GM13977 (cell line): ENCODE results near the gene HCFC1R1.
A peak's percentile ranks its signal among the peaks of the same experiment; 100 is the strongest.

Experiments used
- DNase-seq: peaks from one replicate; pipeline ENCODE4 v3.0.0; 2012; ENCODE audit warnings: low spot score
- CTCF ChIP-seq: IDR thresholded peaks from 2 replicates; pipeline ENCODE4 v1.5.1; 2012; ENCODE audit warnings: mild to moderate bottlenecking, control low read depth; ENCODE audit not compliant: insufficient read depth; ENCODE audit errors: extremely low read depth, missing control alignments
- in situ Hi-C: fragments of 300-500 bp; cut with MboI; formaldehyde crosslinking; loops from one replicate; pipeline ENCODE4 v1.12.0; 2022; ENCODE audit warnings: low sequenced_read_pairs, low pct_unique_long_range_greater_than_20kb, mixed read lengths, inconsistent platforms; ENCODE audit not compliant: unreplicated experiment

HCFC1R1 gene

DNA sequence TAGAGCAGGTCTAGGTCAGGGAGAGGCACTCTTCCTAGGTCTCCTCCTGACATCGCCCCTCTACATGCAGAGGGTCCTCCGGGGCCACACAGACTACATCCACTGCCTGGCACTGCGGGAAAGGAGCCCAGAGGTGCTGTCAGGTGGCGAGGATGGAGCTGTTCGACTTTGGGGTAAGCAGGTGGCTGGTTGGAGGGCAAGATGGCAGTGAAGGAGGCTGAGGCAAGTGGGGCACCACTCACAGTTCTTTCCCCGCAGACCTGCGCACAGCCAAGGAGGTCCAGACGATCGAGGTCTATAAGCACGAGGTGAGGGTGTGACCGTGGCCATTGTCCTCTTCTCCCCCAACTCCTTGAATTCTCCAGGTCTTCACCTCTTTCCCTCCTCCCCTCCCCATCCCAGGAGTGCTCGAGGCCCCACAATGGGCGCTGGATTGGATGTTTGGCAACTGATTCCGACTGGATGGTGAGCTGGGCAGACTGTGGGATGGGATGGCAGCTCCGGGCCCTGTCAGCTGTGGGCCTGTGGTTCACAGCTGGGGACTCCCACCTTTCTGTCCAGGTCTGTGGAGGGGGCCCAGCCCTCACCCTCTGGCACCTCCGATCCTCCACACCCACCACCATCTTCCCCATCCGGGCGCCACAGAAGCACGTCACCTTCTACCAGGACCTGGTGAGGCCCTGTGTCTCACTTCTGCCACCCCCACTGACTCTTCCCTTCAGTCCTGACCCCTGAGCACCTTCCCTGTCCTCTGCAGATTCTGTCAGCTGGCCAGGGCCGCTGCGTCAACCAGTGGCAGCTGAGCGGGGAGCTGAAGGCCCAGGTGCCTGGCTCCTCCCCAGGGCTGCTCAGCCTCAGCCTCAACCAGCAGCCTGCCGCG is 3.1 kb upstream of the HCFC1R1 start:
- in situ Hi-C loops: no loop called here
- no peak for DNase-seq
- no peak for TF ChIP-seq CTCF

DNA sequence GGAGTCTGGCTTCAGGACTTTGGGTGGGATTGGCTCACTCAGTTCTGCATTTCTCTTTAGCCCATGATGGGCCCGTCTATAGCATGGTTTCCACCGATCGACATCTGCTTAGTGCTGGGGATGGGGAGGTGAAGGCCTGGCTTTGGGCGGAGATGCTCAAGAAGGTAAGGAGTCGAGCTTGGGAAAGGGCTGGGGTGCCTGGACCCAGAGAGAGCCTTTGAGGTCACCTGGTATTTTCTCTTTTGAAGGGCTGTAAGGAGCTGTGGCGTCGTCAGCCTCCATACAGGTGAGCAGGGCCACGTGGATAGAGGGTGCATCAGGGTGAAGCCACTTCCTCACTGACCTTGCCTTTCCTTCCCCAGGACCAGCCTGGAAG is 2.2 kb upstream of the HCFC1R1 start:
- TF ChIP-seq CTCF: no peak
- no peak for DNase-seq
- in situ Hi-C loops: no loop called here

DNA sequence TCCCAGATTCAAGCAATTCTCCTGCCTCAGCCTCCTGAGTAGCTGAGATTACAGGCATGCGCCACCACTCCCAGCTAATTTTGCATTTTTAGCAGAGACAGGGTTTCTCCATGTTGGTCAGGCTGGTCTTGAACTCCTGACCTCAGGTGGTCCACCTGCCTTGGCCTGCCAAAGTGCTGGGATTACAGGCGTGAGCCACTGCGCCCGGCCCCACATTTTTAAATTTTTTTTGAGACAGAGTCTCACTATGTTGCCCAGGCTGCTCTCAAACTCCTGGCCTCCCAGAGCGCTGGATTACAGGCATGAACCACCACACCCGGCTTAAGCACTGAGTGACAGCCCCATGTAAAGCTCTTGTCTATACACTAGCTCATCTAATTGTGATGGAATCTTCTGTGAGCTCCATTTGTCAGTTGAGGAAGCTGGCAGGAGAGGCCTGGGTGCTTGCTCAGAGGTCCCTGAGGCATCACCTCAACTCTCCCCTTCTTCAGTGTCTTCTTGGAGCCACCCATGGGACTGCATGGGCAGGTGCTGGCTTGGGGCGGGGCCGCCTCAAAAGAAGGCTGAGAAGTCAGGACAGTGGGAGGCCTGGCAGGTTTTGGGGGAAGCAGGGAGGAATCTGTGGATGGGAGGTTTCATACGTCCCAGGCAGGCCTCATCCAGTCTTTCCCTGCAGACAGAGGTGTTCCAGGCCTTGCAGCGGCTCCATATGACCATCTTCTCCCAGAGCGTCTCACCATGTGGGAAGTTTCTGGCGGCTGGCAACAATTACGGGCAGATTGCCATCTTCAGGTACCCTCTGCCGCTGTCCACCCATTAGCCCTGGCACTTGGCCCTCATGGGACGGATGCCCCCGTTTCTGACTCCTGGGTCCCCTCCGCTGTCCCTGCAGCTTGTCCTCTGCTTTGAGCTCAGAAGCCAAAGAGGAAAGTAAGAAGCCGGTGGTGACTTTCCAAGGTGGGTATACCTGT is 1.6 kb upstream of the HCFC1R1 start:
- no peak for TF ChIP-seq CTCF
- in situ Hi-C loops: no loop called here
- no peak for DNase-seq

- in situ Hi-C loops: no loop called here
- TF ChIP-seq CTCF: no peak
- no peak for DNase-seq
These were observed 400 bp downstream of the HCFC1R1 start for GRCh38 chr16:3023415-3023668.

- in situ Hi-C loops: no loop called here
- no peak for DNase-seq
- no peak for TF ChIP-seq CTCF
These were observed 893 bp downstream of the HCFC1R1 start for GRCh38 chr16:3022684-3023414.

- TF ChIP-seq CTCF: no peak
- DNase-seq: peak; percentile 74
- in situ Hi-C loops: no loop called here
These were observed 1.5 kb downstream of the HCFC1R1 start for GRCh38 chr16:3022208-3022683.
